GM12892 (cell line): Measurements from ENCODE around the gene CCDC71.

Experiments
- DNase-seq: peaks from one replicate; pipeline ENCODE4 v3.0.0; 2011; ENCODE audit not compliant: insufficient read length
- FAIRE-seq: peaks from 2 replicates; lab custom pipeline; 2011; peaks lifted over from hg19 to GRCh38; lab: Jason Lieb, UNC
- POLR2A ChIP-seq: IDR thresholded peaks from 2 replicates; pipeline ENCODE4 v1.6.1; 2011; ENCODE audit warnings: low read depth, low read length, control low read depth
- POLR2AphosphoS5 ChIP-seq: IDR thresholded peaks from 2 replicates; pipeline ENCODE4 v1.6.1; 2011; ENCODE audit warnings: low read depth, low read length, control low read depth
- TAF1 ChIP-seq: IDR thresholded peaks from 2 replicates; pipeline ENCODE4 v1.6.1; 2011; ENCODE audit warnings: low read depth, mild to moderate bottlenecking, control low read depth, low read length, borderline replicate concordance

Gene CCDC71

DNA sequence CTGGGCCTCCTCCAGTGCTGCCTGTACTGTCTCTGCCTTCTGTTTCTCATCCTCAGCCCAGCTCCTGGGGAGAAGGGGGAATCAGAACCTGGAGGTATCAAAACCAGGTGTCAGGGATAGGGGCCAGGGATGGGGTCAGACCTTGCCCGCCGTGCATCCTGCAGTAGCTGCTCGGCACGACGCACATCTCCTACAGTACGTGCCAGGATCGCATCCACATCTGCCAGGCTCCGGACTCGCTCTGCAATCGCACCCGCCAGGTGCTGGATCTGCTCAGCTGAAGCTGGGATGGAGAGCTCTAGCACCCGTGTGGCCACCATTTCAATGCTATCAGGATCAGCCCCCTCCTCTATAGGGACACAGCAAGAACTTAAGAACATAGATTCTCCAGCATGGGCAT, 44.1 kb downstream of the CCDC71 start:
- no peak for TF ChIP-seq POLR2A
- FAIRE-seq (no peak), DNase-seq (no peak)

DNA sequence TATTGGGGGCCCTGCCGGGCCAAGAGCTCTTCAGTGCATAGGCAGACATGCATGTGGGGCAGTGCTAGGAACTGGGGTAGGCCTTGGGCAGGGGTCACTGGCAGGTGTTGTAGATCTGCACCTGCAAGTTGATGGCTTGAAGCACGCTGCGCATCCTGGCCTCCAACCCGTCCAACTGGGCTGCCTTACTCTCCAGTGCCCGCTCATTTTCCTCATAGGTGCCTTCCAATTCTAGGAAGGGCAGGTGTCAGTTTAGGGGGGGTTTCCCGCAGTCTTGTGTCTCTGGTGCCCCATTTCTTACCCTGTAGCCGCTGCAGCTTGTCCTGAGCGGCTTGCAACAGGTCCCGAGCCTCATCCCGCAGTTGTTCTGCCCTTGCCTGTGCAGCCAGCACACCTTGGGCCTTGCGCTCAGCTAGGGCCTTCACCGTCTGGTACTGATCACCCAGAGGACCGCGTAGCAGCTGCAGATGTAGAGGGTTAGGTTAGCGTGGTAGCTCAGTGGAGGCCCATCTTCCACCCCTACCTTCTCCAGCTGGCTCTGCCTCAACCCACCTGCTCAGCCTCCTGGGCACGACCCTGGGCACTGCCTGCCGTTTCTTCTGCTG, 44.9 kb downstream of the CCDC71 start:
- no peak for FAIRE-seq
- no peak for DNase-seq
- no peak for TF ChIP-seq POLR2A
- no peak for TF ChIP-seq POLR2AphosphoS5
- no peak for TF ChIP-seq TAF1

DNA sequence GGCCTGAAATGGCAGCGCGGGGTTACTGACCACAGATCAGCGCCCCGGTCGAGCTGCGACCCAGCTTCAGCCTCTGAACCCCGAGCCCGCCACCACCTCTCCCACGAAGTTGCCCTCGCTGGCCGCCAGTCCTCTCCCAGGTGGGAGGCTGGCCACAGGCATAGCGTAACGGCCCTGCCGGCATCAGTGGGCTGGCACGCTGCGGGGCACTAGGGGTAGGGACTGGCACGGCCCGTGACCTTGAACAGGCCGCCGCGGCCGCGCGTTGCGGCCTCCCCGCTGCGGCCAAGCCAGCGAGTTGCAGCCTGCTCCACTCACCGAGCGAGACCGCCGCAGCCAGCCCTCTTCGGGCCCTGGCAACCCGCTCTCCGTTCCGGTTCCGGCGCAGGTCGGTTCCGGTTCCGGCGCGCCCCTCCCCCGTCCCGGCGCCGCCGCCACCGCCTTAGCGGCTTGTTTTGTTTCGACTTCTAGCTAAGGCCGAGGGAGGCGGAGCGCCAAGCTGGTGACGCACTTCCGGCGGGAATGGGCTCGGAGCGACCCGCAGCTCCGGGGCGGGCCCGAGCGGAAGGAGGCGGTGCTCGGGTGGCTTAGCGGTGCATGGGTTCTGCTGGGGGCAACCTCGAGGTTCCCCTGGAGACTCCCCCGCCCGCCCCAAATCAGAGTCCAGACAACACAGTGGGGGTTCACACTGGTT, 45.5 kb downstream of the CCDC71 start, which contains the start of gene USP19:
USP19 (minus strand) TSS at position 386 of the 694 bp plus-strand sequence. CDS start 1,678 bp downstream, outside the sequence.
- FAIRE-seq (peak; percentile 99), DNase-seq (peak; percentile 99)
- peak; percentile 92 for TF ChIP-seq POLR2A
- peak; percentile 82 for TF ChIP-seq POLR2AphosphoS5
- no peak for TF ChIP-seq TAF1

DNA sequence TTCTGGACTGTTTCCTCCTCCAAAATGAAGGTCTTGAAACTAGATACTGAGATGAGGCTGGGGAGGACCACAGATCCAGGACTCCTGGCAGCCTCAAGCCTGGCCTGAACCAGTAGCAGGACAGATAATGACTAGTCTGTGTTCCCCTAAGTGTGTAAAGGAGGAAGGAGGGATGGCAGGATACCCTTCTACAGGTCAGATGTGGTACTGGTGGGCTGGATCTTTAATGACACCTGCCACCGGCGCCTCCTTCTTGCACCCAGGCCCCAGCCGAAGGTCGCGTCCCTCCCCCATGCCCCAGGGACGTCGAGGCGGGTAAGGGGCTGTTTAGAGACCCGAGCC, 46.1 kb downstream of the CCDC71 start:
- TF ChIP-seq POLR2AphosphoS5 (no peak), TAF1 (no peak), POLR2A (no peak)
- DNase-seq: no peak
- FAIRE-seq: no peak

DNA sequence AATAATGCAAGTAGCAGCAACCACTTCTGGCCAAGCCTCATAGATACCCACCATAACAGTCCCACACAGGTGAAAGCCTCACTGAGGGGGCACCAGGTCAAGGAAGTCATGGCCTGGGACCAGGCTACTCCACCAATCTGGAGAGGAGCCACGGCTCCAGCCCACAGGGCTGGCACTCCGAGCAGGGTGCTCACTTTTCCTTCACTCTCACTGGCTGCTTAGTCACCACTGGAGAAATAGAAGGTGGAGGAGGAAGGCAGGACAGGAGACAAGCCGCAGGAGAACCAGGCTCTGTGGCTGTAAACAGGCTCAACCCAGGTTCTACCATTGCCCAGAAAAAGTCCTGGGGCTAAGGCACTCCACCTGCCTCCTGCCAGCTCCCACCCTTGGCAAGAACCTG, 46.7 kb downstream of the CCDC71 start:
- FAIRE-seq: no peak
- TF ChIP-seq POLR2AphosphoS5 (no peak), POLR2A (no peak), TAF1 (no peak)

DNA sequence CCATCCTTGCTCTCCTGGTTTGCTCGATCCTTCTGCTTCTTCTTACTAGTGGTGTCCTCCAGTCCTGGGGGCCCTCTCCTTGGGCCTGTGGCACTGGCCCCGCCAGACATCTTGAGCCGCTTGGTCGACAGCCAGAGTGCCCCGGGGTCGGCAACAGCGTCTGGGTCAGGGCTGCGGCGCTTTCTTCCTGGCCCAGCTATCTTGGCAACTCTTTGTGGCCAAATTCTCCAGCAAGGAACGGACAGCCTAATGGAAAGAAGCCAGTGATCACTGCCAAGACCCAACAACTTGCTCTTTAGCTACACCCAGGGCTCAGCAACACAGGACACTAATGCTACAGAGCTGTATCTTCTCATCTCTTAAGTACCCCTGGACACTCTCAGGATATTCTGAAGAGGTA, 47.1 kb downstream of the CCDC71 start:
- no peak for TF ChIP-seq POLR2AphosphoS5
- no peak for TF ChIP-seq POLR2A
- TF ChIP-seq TAF1: no peak
- FAIRE-seq (no peak), DNase-seq (no peak)

More for the DNA sequence above, 46.7 kb downstream of the CCDC71 start:
- DNase-seq: no peak
